HepG2 (cell line): ENCODE data around the gene IFT172. TPM values are rescaled to one million over a fixed set of nuclear protein-coding genes. Genes with fewer than 3 reads are reported as not detected.
A peak's percentile ranks its signal among the peaks of the same experiment; 100 is the strongest.

ENCODE experiments used
- BRD4 ChIP-seq: sonication (generic); formaldehyde crosslinking; IDR thresholded peaks from 2 replicates; pipeline ENCODE4 v1.4.0; 2020; ENCODE audit warnings: missing genetic modification reagents
- JUND ChIP-seq: sonication (generic); formaldehyde crosslinking; IDR thresholded peaks from 2 replicates; pipeline ENCODE4 v1.8.0; 2022; ENCODE audit warnings: mild to moderate bottlenecking, missing genetic modification reagents
- PITX1 ChIP-seq: sonication (generic); formaldehyde crosslinking; IDR thresholded peaks from 2 replicates; pipeline ENCODE4 v1.5.1; 2020; ENCODE audit warnings: mild to moderate bottlenecking, missing genetic modification reagents
- REXO4 ChIP-seq: sonication (generic); formaldehyde crosslinking; IDR thresholded peaks from 2 replicates; pipeline ENCODE4 v1.8.0; 2022; ENCODE audit warnings: missing genetic modification reagents, mild to moderate bottlenecking, borderline replicate concordance
- TBX3 ChIP-seq: fragments of 450-650 bp; IDR thresholded peaks from 2 replicates; pipeline ENCODE4 v1.6.1; 2017; ENCODE audit warnings: antibody characterized with exemption, mild to moderate bottlenecking, inconsistent platforms, borderline replicate concordance
- ZFP82 ChIP-seq: sonication (generic); formaldehyde crosslinking; IDR thresholded peaks from 2 replicates; pipeline ENCODE4 v1.5.1; 2020; ENCODE audit warnings: mild to moderate bottlenecking, missing genetic modification reagents, borderline replicate concordance
- ZNF30 ChIP-seq: sonication (generic); formaldehyde crosslinking; IDR thresholded peaks from 2 replicates; pipeline ENCODE4 v1.5.0; 2020; ENCODE audit warnings: mild to moderate bottlenecking, missing genetic modification reagents
- ZNF317 ChIP-seq: sonication (generic); formaldehyde crosslinking; IDR thresholded peaks from 2 replicates; pipeline ENCODE4 v1.5.0; 2020; ENCODE audit warnings: mild to moderate bottlenecking, missing genetic modification reagents
- ZNF335 ChIP-seq: sonication (generic); formaldehyde crosslinking; IDR thresholded peaks from 2 replicates; pipeline ENCODE4 v1.4.0; 2020; ENCODE audit warnings: missing genetic modification reagents
- ZNF547 ChIP-seq: sonication (generic); formaldehyde crosslinking; IDR thresholded peaks from 2 replicates; pipeline ENCODE4 v1.5.1; 2020; ENCODE audit warnings: mild to moderate bottlenecking, missing genetic modification reagents
- ZNF605 ChIP-seq: sonication (generic); formaldehyde crosslinking; IDR thresholded peaks from 2 replicates; pipeline ENCODE4 v1.8.0; 2022; ENCODE audit warnings: mild to moderate bottlenecking, missing genetic modification reagents
- ZNF678 ChIP-seq: sonication (generic); formaldehyde crosslinking; IDR thresholded peaks from 2 replicates; pipeline ENCODE4 v1.4.0; 2020; ENCODE audit warnings: mild to moderate bottlenecking, missing genetic modification reagents
- ZNF773 ChIP-seq: sonication (generic); formaldehyde crosslinking; IDR thresholded peaks from 2 replicates; pipeline ENCODE4 v1.4.0; 2020; ENCODE audit warnings: missing genetic modification reagents, borderline replicate concordance
- ZNF775 ChIP-seq: sonication (generic); formaldehyde crosslinking; IDR thresholded peaks from 2 replicates; pipeline ENCODE4 v1.4.0; 2020; ENCODE audit warnings: missing genetic modification reagents, mild to moderate bottlenecking, moderate library complexity, borderline replicate concordance
- ZNF792 ChIP-seq: IDR thresholded peaks from 2 replicates; pipeline ENCODE4 v1.6.1; 2016
- polyA plus RNA-seq, 8 experiments: library from polyadenylated mRNA; depleted of rRNA in 3 of 8; stranded (reverse) in 7 of 8; unstranded in 1 of 8; fragments of >200 nt; fragmentation: Illumina TruSeq in 4 of 8; extraction: Trizol in 4 of 8; gene quantifications; 2 replicates each; pipeline versions ENCODE4 v1.2.1 to v1.2.3, GENCODE V29; 2011 to 2016; ENCODE audit warnings: low read depth in 4 of 8, missing spikeins in 1 of 8, mixed read lengths in 1 of 8; ENCODE audit not compliant: insufficient read depth in 1 of 8
- total RNA-seq, 5 experiments: library from RNA; depleted of rRNA; stranded (reverse); fragments of >200 nt; fragmentation: Illumina TruSeq; extraction: Trizol; gene quantifications; 2 replicates each; pipeline ENCODE4 v1.2.3, GENCODE V29; 2016; ENCODE audit warnings: low read depth in 1 of 5
- TF ChIP-seq, protein P1 (sequence below): sonication (generic); formaldehyde crosslinking; IDR thresholded peaks from 2 replicates; pipeline ENCODE4 v1.5.0; 2020; ENCODE audit warnings: missing genetic modification reagents
- TF ChIP-seq, protein P2 (sequence below): IDR thresholded peaks from 2 replicates; pipeline ENCODE4 v1.6.1; 2016; ENCODE audit warnings: control low read depth
- TF ChIP-seq, protein P3 (sequence below): sonication (generic); formaldehyde crosslinking; IDR thresholded peaks from 2 replicates; pipeline ENCODE4 v1.5.0; 2020; ENCODE audit warnings: missing genetic modification reagents
- TF ChIP-seq, protein P4 (sequence below): sonication (generic); formaldehyde crosslinking; IDR thresholded peaks from 2 replicates; pipeline ENCODE4 v1.5.0; 2020; ENCODE audit warnings: missing genetic modification reagents, mild to moderate bottlenecking, borderline replicate concordance
- TF ChIP-seq, protein P5 (sequence below): sonication (generic); formaldehyde crosslinking; IDR thresholded peaks from one replicate; pipeline ENCODE4 v1.5.1; 2020; ENCODE audit warnings: mild to moderate bottlenecking, missing genetic modification reagents; ENCODE audit errors: not compliant biosample characterization

The IFT172 gene
- total and polyA plus RNA-seq, 2 of the 13 experiments (the other 11 are each of a cell fraction or from before 2014, with no cell fraction given): 21.6 to 35.7 TPM

- TF ChIP-seq PITX1 (no peak), BRD4 (CRISPR knock-in tag) (no peak), TBX3 (peak; percentile 26; the same call in 1 of the 2 replicates), REXO4 (CRISPR knock-in tag) (no peak), ZNF605 (CRISPR knock-in tag) (no peak), ZNF792 (CRISPR knock-in tag) (no peak), ZNF335 (CRISPR knock-in tag) (no peak), ZNF317 (CRISPR knock-in tag) (no peak), ZFP82 (CRISPR knock-in tag) (no peak), ZNF678 (no peak), ZNF547 (CRISPR knock-in tag) (no peak), ZNF30 (no peak), ZNF775 (no peak), ZNF773 (CRISPR knock-in tag) (no peak), JUND (no peak)
- TF ChIP-seq, protein P1, sequence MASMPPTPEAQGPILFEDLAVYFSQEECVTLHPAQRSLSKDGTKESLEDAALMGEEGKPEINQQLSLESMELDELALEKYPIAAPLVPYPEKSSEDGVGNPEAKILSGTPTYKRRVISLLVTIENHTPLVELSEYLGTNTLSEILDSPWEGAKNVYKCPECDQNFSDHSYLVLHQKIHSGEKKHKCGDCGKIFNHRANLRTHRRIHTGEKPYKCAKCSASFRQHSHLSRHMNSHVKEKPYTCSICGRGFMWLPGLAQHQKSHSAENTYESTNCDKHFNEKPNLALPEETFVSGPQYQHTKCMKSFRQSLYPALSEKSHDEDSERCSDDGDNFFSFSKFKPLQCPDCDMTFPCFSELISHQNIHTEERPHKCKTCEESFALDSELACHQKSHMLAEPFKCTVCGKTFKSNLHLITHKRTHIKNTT: no peak
- TF ChIP-seq, protein P2, sequence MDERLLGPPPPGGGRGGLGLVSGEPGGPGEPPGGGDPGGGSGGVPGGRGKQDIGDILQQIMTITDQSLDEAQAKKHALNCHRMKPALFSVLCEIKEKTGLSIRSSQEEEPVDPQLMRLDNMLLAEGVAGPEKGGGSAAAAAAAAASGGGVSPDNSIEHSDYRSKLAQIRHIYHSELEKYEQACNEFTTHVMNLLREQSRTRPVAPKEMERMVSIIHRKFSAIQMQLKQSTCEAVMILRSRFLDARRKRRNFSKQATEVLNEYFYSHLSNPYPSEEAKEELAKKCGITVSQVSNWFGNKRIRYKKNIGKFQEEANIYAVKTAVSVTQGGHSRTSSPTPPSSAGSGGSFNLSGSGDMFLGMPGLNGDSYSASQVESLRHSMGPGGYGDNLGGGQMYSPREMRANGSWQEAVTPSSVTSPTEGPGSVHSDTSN: no peak
- TF ChIP-seq, protein P3, sequence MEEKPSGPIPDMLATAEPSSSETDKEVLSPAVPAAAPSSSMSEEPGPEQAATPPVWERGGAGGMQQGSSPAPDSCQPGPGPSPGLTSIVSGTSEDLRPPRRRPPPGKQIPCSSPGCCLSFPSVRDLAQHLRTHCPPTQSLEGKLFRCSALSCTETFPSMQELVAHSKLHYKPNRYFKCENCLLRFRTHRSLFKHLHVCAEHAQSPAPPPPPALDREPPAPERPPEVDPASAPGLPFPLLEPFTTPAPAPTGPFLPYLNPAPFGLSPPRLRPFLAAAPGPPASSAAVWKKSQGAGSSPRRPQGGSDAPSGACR (CRISPR knock-in tag): no peak
- TF ChIP-seq, protein P4, sequence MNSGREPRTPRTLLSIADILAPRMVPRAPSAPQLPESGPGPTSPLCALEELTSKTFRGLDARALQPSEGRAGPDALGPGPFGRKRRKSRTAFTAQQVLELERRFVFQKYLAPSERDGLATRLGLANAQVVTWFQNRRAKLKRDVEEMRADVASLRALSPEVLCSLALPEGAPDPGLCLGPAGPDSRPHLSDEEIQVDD (CRISPR knock-in tag): no peak
- TF ChIP-seq, protein P5, sequence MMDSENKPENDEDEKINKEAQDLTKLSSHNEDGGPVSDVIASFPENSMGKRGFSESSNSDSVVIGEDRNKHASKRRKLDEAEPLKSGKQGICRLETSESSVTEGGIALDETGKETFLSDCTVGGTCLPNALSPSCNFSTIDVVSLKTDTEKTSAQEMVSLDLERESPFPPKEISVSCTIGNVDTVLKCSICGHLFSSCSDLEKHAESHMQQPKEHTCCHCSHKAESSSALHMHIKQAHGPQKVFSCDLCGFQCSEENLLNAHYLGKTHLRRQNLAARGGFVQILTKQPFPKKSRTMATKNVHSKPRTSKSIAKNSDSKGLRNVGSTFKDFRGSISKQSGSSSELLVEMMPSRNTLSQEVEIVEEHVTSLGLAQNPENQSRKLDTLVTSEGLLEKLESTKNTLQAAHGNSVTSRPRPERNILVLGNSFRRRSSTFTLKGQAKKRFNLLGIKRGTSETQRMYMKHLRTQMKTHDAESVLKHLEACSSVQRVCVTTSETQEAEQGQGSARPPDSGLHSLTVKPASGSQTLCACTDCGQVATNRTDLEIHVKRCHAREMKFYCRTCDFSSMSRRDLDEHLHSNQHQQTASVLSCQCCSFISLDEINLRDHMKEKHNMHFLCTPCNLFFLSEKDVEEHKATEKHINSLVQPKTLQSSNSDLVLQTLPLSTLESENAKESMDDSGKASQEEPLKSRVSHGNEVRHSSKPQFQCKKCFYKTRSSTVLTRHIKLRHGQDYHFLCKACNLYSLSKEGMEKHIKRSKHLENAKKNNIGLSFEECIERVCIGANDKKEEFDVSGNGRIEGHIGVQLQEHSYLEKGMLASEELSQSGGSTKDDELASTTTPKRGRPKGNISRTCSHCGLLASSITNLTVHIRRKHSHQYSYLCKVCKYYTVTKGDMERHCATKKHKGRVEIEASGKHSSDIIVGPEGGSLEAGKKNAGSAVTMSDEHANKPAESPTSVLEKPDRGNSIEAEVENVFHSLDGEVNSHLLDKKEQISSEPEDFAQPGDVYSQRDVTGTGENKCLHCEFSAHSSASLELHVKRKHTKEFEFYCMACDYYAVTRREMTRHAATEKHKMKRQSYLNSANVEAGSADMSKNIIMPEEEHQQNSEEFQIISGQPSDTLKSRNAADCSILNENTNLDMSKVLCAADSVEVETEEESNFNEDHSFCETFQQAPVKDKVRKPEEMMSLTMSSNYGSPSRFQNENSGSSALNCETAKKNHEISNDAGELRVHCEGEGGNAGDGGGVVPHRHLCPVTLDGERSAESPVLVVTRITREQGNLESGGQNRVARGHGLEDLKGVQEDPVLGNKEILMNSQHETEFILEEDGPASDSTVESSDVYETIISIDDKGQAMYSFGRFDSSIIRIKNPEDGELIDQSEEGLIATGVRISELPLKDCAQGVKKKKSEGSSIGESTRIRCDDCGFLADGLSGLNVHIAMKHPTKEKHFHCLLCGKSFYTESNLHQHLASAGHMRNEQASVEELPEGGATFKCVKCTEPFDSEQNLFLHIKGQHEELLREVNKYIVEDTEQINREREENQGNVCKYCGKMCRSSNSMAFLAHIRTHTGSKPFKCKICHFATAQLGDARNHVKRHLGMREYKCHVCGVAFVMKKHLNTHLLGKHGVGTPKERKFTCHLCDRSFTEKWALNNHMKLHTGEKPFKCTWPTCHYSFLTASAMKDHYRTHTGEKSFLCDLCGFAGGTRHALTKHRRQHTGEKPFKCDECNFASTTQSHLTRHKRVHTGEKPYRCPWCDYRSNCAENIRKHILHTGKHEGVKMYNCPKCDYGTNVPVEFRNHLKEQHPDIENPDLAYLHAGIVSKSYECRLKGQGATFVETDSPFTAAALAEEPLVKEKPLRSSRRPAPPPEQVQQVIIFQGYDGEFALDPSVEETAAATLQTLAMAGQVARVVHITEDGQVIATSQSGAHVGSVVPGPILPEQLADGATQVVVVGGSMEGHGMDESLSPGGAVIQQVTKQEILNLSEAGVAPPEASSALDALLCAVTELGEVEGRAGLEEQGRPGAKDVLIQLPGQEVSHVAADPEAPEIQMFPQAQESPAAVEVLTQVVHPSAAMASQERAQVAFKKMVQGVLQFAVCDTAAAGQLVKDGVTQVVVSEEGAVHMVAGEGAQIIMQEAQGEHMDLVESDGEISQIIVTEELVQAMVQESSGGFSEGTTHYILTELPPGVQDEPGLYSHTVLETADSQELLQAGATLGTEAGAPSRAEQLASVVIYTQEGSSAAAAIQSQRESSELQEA (CRISPR knock-in tag): no peak
These were observed 67.8 kb downstream of the IFT172 start (continued) for GRCh38 chr2:27421660-27422250.
